ENCODE data around the gene NLRP5. TPM values are rescaled to one million over a fixed set of nuclear protein-coding genes. Genes with fewer than 3 reads are reported as not detected.

NLRP5 gene
- total and polyA plus RNA-seq, 2 of the 8 experiments (the other 6 are each of a cell fraction or from before 2014, with no cell fraction given), result not detected

DNA sequence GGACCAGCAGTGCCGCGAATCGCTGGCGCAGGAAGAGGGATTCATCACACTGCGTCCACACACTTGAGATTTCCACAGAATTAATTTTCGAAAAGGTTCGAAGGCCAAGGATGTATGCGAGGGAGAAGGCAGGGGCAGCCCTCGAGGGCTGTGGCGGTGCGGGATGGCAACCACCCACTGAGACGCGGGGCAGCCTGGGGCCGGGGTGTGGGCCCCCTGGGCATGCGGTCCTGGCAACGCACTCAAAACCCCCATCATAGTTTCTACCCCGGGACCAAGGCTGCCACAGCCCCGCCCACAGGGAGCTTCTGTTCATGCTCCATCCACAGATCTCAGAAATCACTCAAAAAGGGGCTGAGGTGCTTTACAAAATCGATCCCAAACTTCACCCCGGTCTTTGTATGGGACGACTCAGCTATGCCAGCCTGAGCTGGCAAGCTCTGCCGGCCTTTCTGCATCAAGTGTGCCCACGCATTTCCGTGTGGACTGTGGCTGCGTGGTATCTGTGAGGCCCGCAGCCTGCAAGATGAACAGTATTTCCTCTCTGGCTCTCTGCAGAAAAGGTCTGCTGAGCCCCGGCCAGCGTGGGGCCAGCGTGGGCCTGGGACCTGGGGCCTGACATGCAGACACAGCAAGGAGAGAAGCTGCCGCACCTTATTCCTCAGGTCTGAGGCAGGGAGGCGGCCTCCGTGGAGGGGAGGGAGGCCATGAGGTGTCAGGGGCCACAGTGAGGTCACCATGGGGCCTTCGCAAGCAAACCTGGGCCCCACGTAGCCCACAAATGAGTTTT, 115.4 kb downstream of the NLRP5 start:
- peaks cover 22% of the 10 kb centered on the region for H3K79me1 ChIP-seq (ENCODE audit: low read depth, low read length)
- H4K91ac ChIP-seq (replicated peaks; ENCODE audit: insufficient read length, low read length), result no peak overlapping the region
- H3K4me1 ChIP-seq (replicated peaks in 1 of 4; ENCODE audit: control insufficient read depth in 3 of 4, insufficient read depth in 4 of 4, low read length in 3 of 4), result peaks cover 0 to 11% (median 5%) of the 10 kb centered on the region in 4 experiments; a peak in 4 of 7 replicates
- no peak overlapping the region for H3K23ac ChIP-seq (ENCODE audit: insufficient read length)
- H4K20me1 ChIP-seq (replicated peaks in 1 of 2; ENCODE audit: control insufficient read depth in 1 of 2, insufficient read depth in 2 of 2, low read length in 2 of 2), result peaks cover 36 to 43% of the 10 kb centered on the region in 2 experiments
- no peak overlapping the region for H3K4me3 ChIP-seq (ENCODE audit: extremely low read depth in 1 of 4, insufficient read depth in 2 of 4, low read depth in 3 of 4, low read length in 4 of 4)
- no peak overlapping the region for H3K27ac ChIP-seq (ENCODE audit: low read depth, low read length)
- H3K9ac ChIP-seq (replicated peaks in 1 of 4; ENCODE audit: extremely low read depth in 1 of 4, low read depth in 3 of 4, low read length in 3 of 4), result no peak overlapping the region
- no peaks in the 10 kb centered on the region for H3K23me2 ChIP-seq (ENCODE audit: low read depth, low read length)
- peaks cover 7 to 71% of the 10 kb centered on the region in 2 experiments; a peak in 3 of 4 replicates for H3K79me2 ChIP-seq (ENCODE audit: control insufficient read depth in 1 of 2, insufficient read depth in 2 of 2, low read length in 2 of 2)
- ChIA-PET CTCF (ENCODE audit: partially characterized antibody) (interaction anchor here (0.6 to 3.3 kb wide), 5 partner anchors 13 to 104 kb away, joined by 3 to 14 read pairs (median 4); partner anchors contain the start of gene ZNF787), POLR2A (ENCODE audit: partially characterized antibody) (interaction anchor here (1.3 to 2.2 kb wide), 2 partner anchors 9 to 50 kb away, joined by 3 to 8 read pairs; no protein-coding TSS in a partner anchor)
- H2AFZ ChIP-seq (ENCODE audit: low read length), result no peak overlapping the region
- no peak overlapping the region for H3K14ac ChIP-seq (ENCODE audit: insufficient read length)
- H3K27me3 ChIP-seq (replicated peaks in 1 of 4; ENCODE audit: control insufficient read depth in 3 of 4, extremely low read depth in 1 of 4, insufficient read depth in 3 of 4, low read length in 3 of 4), result no peaks in the 10 kb centered on the region
- no peak overlapping the region for H2BK120ac ChIP-seq (replicated peaks; ENCODE audit: low read depth, low read length)
- FAIRE-seq, result no peak
- no peak overlapping the region for H2BK5ac ChIP-seq (ENCODE audit: low read depth, low read length)
- H3K4me2 ChIP-seq (ENCODE audit: insufficient read depth in 1 of 2, low read depth in 2 of 2, low read length in 2 of 2), result no peak overlapping the region
- no peak overlapping the region; the same call in 1 of the 2 replicates for H4K8ac ChIP-seq (ENCODE audit: extremely low read depth, insufficient read depth, low read length)
- H3K36me3 ChIP-seq (ENCODE audit: control insufficient read depth in 2 of 4, insufficient read depth in 4 of 4, low read length in 3 of 4), result peaks cover 2 to 20% (median 7%) of the 10 kb centered on the region in 4 experiments; a peak in 6 of 8 replicates
- no peak overlapping the region for H3K56ac ChIP-seq (replicated peaks; ENCODE audit: insufficient read length, low read depth, low read length)
- no peak for DNase-seq (ENCODE audit: low read depth in 1 of 2, low spot score in 2 of 2)
- H2BK12ac ChIP-seq (ENCODE audit: low read depth, low read length), result no peak overlapping the region
- no peak overlapping the region for H2BK15ac ChIP-seq (ENCODE audit: low read length)
- no peak overlapping the region for H2BK20ac ChIP-seq (ENCODE audit: low read length)
- no peak overlapping the region for H4K5ac ChIP-seq (ENCODE audit: insufficient read length, low read depth, low read length)
- WGBS, 2 experiments (ENCODE audit: extremely low coverage in 1 of 2, insufficient coverage in 1 of 2, insufficient read length in 1 of 2, insufficient replicate concordance in 2 of 2, low coverage in 1 of 2, low lambda C conversion rate in 2 of 2, missing lambda C conversion rate in 1 of 2), result 94% methylated on average over 34 of the region's 34 CpGs; no CpG with 5 or more reads in 1 of the 2 experiments
- no peak overlapping the region for H3K4ac ChIP-seq (replicated peaks; ENCODE audit: insufficient read length, low read depth, low read length)
- no peaks in the 10 kb centered on the region for H3K9me3 ChIP-seq (ENCODE audit: insufficient read depth in 2 of 2, low read depth in 1 of 2, low read length in 1 of 2)
- H3K18ac ChIP-seq (ENCODE audit: extremely low read depth, low read length), result no peak overlapping the region
- H2AK5ac ChIP-seq (ENCODE audit: low read depth, low read length), result no peak overlapping the region
- TF ChIP-seq KDM1A (IDR thresholded peaks at IDR 0.05; ENCODE audit: borderline replicate concordance, low read length), result no peak
- TF ChIP-seq SP2 (IDR thresholded peaks at IDR 0.05; ENCODE audit: low read length), result no peak
- no peak for TF ChIP-seq EGR1 (IDR thresholded peaks at IDR 0.05; ENCODE audit: borderline replicate concordance, low read depth, low read length)
- TF ChIP-seq POLR2A (IDR thresholded peaks at IDR 0.05; ENCODE audit: control extremely low read depth in 1 of 2, low read depth in 2 of 2, low read length in 2 of 2), result no peak
- no peak for TF ChIP-seq BCL11A (IDR thresholded peaks at IDR 0.05; ENCODE audit: low read depth in 2 of 2, low read length in 2 of 2)
- TF ChIP-seq ASH2L (IDR thresholded peaks at IDR 0.05; ENCODE audit: low read length), result no peak
- no peak for TF ChIP-seq POU5F1 (IDR thresholded peaks at IDR 0.05; ENCODE audit: low read depth, low read length)
- TF ChIP-seq SRF (IDR thresholded peaks at IDR 0.05; ENCODE audit: low read depth, low read length), result no peak
- TF ChIP-seq GTF2F1 (IDR thresholded peaks at IDR 0.05; ENCODE audit: borderline replicate concordance, low read depth, low read length), result no peak
- TF ChIP-seq TEAD4 (IDR thresholded peaks at IDR 0.05; ENCODE audit: low read depth, low read length), result no peak
- no peak for TF ChIP-seq NRF1 (IDR thresholded peaks at IDR 0.05; ENCODE audit: low read depth, low read length)
- no peak for TF ChIP-seq KDM5A (IDR thresholded peaks at IDR 0.05; ENCODE audit: low read length)
- no peak for TF ChIP-seq SP1 (IDR thresholded peaks at IDR 0.05; ENCODE audit: low read depth, low read length)
- TF ChIP-seq NANOG (IDR thresholded peaks at IDR 0.05; ENCODE audit: insufficient read depth, low read depth, low read length, poor library complexity, severe bottlenecking), result no peak
